Loucy (cell line): ENCODE measurements around the gene ELAVL2.

ENCODE experiments used
- CTCF ChIP-seq: fragments of 200-600 bp; sonication (generic); conservative IDR thresholded peaks from 2 replicates; pipeline ENCODE4 v1.5.1; 2014; ENCODE audit warnings: mild to moderate bottlenecking, antibody characterized with exemption, low read length
- EZH2phosphoT487 ChIP-seq: fragments of 200-600 bp; IDR thresholded peaks from 2 replicates; pipeline ENCODE4 v1.6.1; 2018; ENCODE audit warnings: antibody characterized with exemption, mild to moderate bottlenecking, moderate library complexity, borderline replicate concordance

DNA sequence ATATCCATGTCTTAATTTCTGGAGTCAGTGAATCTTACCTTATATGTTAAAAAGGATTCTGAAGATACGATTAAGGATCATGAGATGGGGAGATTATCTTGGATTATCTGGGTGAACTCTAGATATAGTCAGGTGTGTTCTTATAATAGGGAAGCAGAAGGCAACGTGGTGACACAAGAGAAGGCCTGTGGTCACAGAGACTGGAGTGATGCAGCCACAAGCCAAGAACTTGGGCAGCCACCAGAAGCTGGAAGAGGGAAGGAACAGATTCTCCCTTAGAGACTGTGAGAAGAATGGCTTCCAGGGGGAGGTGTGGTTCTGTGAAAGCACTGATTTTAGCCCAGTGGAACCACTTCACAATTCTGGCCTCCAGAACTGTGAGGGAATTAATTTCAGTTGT lies 177.4 kb downstream of the ELAVL2 start:
- no peak for TF ChIP-seq CTCF
- no peak for TF ChIP-seq EZH2phosphoT487
